CD4-positive, alpha-beta T cell treated with Interleukin-4 for 1 hour (primary cell): ENCODE measurements around the gene KAT6B.
"Not testable (repeated sequence)": the region's sequence is repeated elsewhere in the genome, so short reads cannot be mapped to it uniquely, and the experiment has no call there.

Experiments
- DNase-seq, 2 donors: peaks; one replicate each; pipeline ENCODE4 v3.0.0-alpha.2; 2020 to 2022

Gene KAT6B

DNA sequence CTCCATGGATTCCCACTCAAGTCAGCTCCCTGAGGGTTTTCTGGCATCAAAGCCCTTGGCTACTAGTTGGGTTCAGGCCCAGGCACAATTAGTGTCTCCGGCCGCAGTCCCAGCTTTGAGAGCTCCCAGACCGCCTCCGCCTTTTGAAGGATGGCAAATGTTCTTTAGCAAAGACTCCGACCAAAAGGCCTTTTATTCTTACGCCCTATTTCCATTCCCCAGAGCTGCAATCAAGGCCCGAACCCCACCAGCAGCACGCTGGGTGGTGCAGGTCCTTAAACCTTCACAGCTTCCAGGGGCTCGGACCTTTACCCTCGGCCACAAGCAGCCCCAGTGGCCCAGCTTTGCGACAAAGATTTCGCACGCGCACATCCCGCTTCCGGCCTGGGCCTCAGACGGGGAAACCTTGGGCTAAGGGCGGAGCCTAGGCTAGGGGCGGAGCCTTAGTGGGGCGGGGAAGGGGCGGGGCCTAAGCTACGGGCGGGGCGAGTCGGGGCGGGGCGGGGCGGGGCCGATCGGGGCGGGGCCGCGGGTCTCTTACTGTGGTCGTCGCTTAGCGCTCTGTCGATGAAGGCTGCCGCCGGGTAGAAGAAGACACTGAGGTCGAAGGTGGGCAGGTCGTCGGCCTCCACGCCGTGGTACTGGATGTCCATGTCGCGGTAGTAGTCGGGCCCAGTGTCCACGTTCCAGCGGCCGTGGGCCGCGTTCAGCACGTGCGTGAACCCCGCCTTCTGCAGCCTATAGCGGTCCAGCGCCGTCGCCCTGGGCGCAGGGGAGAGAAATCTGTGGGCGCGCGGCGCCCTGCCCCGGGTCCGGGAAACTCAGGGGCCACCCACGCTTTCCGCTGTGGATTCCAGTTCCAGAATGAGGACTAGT is 217.1 kb downstream of the KAT6B start:
- peak; percentile 37 to 67 for DNase-seq

- DNase-seq: no peak
These were observed 222.3 kb downstream of the KAT6B start for GRCh38 chr10:75048669-75049098.

DNA sequence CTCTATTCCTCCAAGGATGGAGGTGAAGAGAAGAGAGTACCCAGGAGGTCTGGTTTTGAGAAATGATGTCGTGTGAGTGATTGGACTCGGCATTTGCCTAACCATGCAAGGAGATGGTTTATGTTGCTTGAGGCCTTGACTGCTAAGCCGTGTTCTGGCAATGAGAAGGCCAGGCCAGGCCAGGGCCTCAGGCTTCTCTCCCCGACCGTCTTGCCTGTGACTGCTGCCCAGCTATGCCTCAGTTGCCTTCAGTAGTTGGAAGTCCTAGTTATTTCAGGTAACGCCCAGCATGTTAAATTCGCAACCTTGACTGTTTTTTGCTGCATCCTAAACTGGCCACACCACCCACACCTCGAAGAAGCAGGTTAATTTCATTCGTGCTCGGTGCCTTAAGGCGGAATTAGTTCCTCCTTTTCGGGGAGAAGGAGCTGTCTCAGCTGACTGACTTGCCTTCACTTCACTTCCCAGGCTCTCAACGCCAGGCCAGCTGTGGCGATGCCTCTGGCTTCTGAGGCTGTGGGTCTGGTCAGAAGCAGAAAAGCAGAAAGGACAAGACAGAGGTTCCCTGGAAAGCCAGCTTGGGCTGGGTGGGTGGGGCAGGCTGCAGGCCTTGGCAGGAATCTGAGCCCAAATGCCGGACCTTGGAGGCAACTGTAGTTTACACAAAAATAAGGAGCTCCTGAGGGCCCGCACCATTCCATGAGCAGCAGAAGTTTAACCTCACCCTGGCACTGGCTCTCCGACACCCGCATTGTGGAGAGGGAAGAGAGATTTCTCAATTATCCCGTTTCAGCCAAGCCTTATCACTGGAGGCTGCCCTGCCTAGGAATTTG is 223.1 kb downstream of the KAT6B start:
- DNase-seq: no peak

DNA sequence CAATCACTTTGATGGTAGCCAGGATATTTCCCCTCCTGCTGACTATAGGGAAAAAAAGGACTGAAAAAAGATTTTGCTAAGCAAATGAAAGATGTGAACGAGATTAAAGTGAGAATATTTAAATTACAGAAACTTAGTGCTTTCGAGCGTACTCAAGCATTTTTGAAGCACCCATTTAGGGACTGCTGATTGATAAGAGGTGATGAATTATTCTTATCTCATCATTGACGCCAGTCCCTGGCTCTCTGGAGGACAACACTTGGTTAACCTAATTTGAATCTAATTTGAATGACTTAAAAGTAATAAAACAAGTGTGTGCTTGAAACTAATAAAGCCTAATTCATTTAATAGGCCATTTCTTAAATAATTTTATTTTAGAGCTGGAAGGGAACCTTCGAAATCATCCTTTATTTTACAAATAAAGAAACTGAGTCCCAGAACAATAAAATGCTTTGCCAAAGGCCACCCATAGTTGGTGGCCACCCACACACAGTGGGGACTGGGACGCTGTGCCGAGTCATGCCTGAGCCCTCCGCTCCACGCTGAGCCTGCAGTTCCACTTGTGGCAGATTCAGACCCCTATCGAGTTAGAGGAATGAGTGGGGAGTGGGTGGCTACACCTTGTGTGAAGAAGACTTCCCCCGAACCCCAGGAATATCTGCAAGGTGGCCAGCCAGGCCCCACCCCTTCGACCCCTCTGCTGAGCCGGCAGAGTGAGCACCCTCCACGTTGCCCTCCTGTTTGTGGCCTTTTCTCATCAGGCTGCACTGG is 223.9 kb downstream of the KAT6B start:
- no peak for DNase-seq

DNA sequence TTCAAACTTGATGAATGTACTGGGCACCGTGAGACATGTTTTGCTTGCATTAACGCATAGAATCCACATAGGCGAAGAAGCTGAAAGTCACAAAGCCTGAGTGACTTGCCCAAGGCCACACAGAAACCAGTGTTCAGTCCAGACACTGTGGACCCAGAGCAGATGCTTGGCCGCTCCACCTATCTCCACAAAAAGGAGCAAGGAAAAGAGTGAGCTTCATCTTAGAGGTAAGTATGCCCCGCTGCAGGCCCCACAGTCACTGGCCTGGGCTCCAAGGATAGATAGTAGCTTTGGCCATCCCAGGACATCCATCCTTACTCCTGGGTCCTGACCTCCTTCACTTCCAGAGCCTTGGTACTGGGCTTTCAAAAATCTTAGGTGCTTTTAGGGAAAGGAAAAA is 224.9 kb downstream of the KAT6B start:
- no peak for DNase-seq

DNA sequence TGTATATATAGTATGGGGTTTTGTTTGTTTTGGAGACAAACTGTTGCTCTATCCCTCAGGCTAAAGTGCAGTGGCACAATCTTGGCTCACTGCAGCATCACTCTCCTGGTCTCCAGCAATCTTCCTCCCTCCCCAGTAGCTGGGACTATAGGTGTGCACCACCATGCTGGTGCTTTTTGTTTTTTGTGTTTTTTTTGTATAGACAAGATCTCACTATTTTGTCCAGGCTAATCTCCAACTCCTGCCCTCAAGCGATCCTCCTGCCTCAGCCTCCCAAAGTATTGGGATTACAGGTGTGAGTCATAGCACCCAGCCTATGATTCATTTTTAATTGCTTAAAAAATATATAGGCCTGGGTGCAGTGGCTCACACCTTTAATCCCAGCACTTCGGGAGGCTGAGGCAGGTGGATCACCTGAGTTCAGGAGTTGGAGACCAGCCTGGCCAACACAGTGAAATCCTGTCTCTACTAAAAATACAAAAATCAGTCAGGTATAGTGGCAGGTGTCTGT is 229.6 kb downstream of the KAT6B start:
- DNase-seq: not testable (repeated sequence)

DNA sequence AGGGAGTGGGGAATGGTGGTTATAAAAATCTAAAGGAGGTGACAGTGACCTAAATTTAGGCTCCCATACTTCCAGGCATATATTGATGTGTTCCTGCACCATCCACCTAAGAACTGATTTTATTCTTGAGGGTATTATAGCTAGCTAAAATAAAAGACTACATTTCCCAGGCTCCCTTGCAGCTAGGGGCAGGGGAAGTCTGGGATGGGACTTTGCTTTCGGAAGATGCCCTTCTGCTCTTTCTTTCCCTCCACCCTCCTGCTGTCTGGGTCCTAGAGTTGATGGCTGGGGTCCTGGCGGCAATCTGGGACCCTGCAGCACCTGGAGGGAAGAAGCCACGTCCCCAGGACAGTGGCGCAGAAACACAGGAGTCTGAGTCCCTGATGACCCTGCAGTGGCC is 231.3 kb downstream of the KAT6B start:
- no peak for DNase-seq

- DNase-seq: no peak
These were observed 231.8 kb downstream of the KAT6B start for GRCh38 chr10:75058161-75058560.

GRCh38 chr10:75061709-75062505 is 235.5 kb downstream of the KAT6B start:
- no peak for DNase-seq

- no peak for DNase-seq
These were observed 236.3 kb downstream of the KAT6B start for GRCh38 chr10:75062506-75063299.

DNA sequence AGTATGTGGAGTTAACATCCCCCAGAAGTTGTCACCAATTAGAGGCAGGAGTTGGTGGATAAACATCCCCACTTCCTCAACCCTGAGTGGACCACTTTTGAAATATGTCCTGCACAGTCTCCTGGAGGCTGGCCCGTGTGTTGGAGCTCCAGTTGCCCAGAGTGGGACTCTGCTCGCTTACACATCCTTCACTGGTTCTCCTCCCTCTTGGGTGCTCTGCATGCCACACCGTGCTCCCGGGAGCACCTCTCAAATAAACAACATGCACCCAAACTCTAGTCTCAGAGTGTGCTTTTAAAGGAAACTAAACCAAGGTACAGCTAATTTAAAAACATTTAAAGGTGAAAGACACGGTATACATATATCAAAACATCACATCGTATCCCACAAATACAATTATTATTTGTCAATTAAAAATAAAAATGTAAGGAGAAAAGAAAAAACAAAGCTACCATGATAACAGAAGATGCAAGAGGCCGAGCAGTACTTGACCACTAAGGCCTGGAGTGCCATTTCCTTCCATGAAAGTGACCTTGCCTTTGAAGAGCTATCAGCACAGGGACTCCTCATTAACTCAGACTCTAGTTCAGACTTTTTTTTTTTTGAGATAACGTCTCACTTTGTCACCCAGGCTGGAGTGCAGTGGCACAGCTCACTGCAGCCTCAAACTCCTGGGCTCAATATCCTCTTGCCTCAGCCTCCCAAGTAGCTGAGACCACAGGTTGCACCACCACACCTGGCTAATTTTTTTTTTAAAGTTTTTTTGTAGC is 237.2 kb downstream of the KAT6B start:
- DNase-seq: no peak

DNA sequence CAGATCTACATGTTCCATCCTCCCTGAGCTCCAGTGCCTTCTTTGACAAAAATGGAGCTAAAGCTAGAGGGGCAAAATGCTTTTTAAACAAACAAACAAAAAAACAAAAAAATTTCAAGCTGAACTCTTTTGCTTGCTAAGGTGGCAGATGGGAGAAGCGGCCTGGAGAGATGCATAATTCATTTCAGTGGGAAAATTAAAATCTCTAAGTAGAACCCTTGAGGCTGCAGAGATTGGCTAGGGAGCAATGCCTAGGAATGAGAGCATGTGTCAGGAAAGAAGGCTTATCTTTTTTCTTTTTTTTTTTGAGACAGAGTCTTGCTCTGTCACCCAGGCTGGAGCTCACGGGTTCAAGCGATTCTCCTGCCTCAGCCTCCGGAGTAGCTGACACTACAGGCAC is 238.7 kb downstream of the KAT6B start:
- no peak for DNase-seq

DNA sequence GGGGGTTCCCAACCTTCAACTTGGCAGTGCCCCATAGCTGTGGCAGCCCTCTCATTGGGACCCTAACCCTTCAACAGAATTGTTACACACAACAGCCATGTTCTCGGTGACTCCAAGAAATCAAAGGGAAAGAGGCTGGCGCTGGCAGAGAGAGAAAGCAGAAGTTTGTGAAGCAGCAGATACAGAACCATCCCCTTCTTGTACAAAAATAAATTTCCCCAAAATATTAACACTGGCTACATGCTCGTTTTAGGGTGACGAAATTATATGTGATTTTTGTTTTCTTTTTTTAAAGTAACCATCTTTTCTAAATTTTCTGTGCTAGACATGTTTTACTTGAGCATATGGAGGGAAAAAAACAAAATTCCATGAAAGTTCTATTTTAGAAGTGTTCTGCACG is 239.9 kb downstream of the KAT6B start:
- DNase-seq: no peak

DNA sequence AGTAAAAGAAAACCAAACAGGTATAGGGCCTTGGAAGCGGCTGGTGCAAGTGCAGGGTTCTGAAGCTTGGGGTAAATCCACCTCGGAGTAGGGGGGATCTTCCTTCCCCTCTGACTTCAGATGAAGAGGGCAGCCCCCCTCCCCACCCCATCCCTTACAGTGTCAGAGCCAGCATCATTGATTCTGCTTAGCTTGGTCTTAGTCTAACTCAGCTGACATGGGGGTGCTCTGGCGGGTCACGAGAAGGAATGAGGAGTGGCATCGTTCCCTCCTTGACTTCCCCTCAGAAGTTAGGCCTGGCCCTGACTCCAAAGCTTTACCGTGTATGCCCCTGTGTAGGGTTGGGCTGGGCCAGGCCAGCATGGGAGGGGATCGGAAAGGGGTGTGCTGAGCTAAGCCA is 240.9 kb downstream of the KAT6B start:
- no peak for DNase-seq

GRCh38 chr10:75068523-75068922 is 242.1 kb downstream of the KAT6B start:
- no peak for DNase-seq

- no peak for DNase-seq
These were observed 244.1 kb downstream of the KAT6B start for GRCh38 chr10:75070476-75070875.

- DNase-seq: no peak
These were observed 244.6 kb downstream of the KAT6B start for GRCh38 chr10:75070961-75071428.

GRCh38 chr10:75071756-75072155 is 245.4 kb downstream of the KAT6B start:
- DNase-seq: no peak

- DNase-seq: no peak
These were observed 246.3 kb downstream of the KAT6B start for GRCh38 chr10:75072727-75073126.

GRCh38 chr10:75073442-75073841 is 247.0 kb downstream of the KAT6B start:
- DNase-seq: no peak
